GM21825 (cell line): ENCODE data around the gene MAP1LC3B.

Experiments used
- ATAC-seq: cut with Tn5 transposase; IDR thresholded peaks from one replicate; pipeline ENCODE4 v1.9.1; 2021; ENCODE audit warnings: mild to moderate bottlenecking, moderate library complexity; ENCODE audit not compliant: unreplicated experiment

MAP1LC3B gene

DNA sequence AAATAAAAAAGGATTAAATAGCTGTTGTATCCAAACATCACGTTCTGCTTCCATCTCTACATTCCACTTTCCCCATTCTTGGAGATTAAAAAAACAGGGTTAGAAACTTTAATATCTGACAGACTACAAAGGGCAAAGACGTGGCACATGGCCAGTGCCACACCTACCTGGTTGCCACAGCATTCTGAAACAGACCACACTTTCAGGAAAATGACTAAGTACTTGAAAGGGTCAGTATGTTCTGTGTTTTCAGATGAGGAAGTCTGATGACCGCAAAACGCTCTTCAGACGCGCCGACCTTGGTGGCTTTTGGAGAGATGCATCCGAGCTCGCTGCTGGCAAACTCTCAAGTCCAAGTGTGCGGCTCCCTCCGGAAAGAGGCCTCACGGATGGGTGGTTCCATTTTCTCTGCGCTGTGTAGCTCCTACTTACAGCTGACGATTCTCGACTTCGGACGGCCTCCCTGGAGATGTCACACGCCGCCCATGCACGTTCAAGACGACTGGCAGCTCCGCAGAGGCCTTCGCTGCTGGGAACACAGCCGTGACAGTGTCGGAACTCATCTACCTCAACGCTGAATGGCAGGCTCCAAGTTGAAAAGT, 15.5 kb downstream of the MAP1LC3B start:
- ATAC-seq, result no peak

GRCh38 chr16:87409153-87409552, 17.0 kb downstream of the MAP1LC3B start:
- no peak for ATAC-seq

DNA sequence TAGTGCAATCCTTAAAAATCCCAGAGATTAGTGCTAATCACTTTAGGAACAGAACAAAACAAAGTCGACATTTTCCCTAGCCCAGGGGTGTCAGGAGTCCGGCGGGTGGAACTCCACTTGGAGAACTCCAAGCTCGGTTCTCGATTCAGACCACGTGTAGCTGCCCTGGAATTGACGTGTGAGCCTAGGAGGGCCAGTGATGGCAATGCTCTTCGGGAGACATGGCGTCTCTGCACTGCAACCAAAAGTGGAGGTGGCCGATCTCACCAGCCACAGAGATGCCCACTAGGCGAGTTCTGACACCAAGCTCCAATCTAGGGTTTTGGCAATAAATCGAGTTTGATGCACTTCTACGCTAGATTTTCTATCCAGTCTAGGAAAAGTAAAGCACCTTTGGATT, 17.6 kb downstream of the MAP1LC3B start:
- no peak for ATAC-seq

- no peak for ATAC-seq
Observed at GRCh38 chr16:87410530-87410929, 18.4 kb downstream of the MAP1LC3B start.

- no peak for ATAC-seq
Observed at GRCh38 chr16:87410968-87411367, 18.8 kb downstream of the MAP1LC3B start.

GRCh38 chr16:87411375-87412271, 19.5 kb downstream of the MAP1LC3B start:
- ATAC-seq, result no peak

- ATAC-seq, result no peak
Observed at GRCh38 chr16:87412371-87412995, 20.3 kb downstream of the MAP1LC3B start.

DNA sequence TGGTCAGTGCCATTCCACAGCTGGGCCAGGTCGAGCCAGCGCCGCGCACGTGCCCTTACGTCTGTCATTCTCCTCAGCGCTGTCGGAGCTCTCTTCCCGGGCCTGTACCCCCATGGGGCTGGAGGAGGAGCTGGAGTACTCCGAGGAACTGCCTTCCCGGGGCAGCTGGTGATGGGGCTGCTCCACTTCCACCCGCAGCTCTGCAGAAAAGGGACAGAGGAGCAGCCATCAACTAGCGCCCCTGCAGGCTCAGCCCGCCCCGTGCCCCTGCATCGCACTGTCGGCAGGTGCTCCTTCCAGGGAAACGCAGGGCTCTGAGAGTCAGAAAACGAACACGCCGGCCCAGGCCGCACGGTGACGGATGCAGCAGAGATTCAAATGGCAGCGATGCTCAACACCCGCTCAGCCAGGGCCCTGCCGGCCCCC, 20.9 kb downstream of the MAP1LC3B start:
- ATAC-seq, result no peak

DNA sequence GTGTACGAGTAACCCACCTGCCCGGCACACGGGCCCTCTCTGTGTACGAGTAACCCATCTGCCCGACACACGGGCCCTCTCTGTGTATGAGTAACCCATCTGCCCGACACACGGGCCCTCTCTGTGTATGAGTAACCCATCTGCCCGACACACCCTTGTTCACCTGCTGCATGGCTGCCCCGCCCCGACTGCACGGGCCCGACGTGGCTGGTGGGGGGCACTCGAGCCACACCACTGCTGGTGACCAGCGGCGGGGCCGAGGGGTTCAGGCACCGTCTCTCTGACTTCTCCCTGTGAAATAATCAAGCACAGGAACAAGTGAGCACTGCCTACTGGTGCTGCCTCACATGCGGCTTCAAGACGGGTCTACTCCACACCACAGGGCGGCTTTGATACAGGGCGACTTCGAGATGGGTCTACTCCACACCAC, 22.1 kb downstream of the MAP1LC3B start:
- no peak for ATAC-seq

DNA sequence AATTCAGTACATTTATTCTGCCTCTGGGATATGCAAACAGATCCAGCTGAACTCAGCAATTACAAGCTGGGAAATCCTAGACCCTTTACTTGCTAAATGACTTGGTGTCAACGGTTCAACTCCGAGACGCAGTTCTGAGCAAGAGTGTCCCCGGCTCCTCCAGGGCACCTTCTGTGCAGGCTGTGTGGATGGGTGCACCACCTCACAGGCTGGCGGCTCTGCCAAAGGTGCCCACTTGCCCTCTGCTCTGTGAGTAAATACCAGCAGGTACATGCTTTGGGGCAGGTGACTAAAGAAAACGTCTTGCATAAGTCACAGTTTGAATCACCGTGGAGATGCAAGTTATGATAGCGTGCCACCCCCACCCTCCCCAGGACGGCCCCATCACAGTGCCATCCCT, 23.3 kb downstream of the MAP1LC3B start:
- no peak for ATAC-seq

- ATAC-seq, result no peak
Observed at GRCh38 chr16:87416826-87417527, 24.8 kb downstream of the MAP1LC3B start.

GRCh38 chr16:87417528-87417910, 25.4 kb downstream of the MAP1LC3B start:
- ATAC-seq, result no peak

DNA sequence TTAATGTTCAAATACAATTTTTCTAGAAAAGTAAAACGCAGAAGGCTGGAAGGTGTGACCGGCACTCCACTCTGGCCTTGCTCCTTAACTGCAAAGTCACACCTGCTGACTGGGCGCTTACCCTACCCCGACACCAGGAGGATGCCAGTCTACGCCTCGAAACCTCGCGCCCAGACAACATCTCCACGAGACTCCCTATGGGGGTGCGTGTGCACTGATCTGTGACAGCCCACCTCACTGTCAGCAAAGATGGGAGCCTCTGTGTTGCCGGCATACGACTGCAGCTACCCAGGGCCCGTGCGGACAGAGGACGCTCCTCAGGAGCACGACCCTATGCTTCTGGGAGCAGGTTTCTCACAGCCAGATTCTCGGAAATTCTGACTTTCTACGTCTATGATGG, 26.1 kb downstream of the MAP1LC3B start:
- no peak for ATAC-seq

- no peak for ATAC-seq
Observed at GRCh38 chr16:87418644-87419043, 26.5 kb downstream of the MAP1LC3B start.

DNA sequence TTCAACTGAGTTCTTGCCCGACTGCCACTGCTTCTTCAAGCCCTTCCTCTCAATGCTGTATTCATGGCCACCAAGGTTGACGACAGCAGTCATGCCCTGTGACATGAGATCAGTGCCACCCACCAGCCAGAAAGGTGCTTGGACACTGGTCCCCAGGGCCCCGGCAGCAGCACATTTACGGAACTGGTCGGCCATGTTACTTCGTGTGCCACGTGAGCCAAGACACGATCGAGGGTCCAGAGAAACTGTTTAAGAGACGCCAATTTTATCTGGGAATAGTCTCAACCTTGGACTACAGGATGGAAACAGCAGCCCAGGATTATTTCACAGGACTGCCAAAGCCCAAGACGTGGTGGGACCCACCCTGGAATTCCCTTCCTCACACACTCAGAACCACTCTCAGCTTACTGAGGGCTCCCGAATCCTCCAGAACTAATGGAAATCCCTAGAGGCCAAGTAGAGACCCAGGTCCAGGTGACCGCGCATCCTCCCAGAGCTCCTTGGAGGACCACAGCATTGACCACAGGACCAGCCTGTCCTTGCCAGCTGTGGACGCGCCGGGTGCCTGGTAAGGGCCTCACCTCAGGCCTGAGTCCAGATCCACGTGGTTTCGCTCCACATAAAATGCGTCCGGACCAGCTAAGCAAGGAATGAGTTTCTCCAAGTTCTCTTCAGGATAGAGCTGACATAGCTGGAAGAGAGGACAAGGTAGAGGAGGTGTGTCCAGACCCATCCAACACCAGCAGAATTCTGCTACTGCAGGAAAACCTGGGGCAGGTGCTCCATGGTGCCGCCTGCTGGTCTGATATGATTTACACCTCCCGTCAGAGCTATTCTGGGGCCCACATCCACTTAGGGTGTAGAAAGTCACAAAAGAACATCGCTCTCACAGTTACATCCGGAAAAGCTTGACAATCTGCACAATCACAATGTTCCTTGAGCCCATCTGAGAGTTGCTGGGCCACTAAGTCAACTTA, 28.2 kb downstream of the MAP1LC3B start:
- ATAC-seq, result no peak

GRCh38 chr16:87421003-87421912, 29.1 kb downstream of the MAP1LC3B start:
- no peak for ATAC-seq

DNA sequence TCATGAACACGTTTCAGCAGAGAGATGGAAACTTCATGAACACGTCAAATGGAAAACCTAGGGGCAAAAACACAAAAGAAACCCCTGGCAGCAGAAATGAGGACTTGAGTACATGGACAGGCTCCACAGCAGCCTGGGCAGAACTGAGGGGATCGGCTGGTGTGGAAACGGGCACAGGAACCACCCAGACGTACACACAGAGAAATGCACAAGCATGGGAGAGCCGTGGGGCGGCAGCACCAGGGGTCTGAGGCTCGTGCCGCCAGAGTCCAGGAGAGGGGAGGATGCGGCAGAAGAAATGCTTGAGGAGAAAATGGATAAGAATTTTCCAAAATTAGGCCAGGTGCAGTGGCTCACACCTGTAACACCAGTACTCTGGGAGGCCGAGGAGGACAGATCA, 30.0 kb downstream of the MAP1LC3B start:
- no peak for ATAC-seq

DNA sequence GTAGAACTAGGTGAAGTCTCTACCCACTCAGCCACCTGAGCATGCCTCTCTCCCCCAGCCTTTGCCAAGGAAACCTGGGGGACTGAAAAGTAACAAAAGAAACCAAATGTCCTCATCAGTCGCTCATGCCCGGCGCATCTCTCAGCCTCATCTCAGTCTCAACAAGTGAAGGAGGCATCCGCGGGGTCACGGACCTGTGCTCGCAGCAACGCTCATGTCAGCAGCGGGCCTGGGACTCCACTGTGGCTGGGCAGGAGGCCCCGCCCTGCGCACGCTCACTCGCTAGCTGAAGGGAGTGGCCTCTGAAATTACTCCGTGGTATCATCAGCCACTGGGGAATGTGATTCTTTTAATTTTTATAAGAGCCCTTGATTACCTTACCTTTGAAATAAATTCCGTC, 31.3 kb downstream of the MAP1LC3B start:
- ATAC-seq, result no peak

DNA sequence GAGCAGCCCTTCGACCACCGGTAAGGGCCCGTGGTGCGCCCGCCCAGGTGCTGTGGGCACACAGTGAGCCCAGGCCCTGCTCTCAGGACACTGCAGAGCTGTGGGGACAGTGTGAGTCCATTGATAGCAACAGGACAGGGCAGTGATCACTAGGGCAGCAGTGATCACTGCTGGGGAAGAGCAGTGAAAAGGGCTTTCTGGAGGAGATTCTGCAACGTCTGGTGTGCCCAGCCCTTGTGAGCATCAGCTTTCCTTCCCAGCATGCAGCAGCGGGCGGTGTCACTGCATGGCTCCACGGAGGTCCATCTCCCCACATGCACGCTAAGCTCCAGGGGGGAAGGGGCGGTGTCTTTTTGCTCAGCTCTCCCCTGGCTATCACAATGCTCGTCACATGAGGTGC, 32.1 kb downstream of the MAP1LC3B start:
- ATAC-seq, result no peak
